Colon (tissue), 2 donors: ENCODE results near the gene CHAF1B.

Experiments
- FAIRE-seq: peaks from 2 replicates; lab custom pipeline; 2012; peaks lifted over from hg19 to GRCh38; lab: Jason Lieb, UNC
- donor health status: control.
- donor health status: control.

The CHAF1B gene

GRCh38 chr21:36463991-36464390, 78.8 kb downstream of the CHAF1B start:
- no peak for FAIRE-seq

DNA sequence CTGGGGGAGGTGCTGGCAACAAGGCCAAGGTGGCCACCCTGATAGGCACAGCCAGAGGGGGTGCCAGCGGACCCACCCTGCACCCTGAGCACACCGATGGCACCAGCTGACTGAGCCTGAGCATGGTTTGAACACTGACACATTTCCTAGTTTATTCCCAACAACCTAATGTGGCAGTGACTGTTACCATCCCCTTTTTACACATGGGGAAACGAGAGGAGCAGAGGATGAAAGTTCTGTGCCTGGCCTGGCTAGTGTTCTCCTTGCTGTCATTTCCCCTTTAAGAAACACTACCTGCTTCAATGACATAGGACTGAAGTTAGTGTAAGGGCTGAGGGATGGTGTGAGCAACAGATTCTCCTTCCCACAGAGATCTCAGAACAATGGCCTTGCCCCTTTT, 79.4 kb downstream of the CHAF1B start:
- no peak for FAIRE-seq

DNA sequence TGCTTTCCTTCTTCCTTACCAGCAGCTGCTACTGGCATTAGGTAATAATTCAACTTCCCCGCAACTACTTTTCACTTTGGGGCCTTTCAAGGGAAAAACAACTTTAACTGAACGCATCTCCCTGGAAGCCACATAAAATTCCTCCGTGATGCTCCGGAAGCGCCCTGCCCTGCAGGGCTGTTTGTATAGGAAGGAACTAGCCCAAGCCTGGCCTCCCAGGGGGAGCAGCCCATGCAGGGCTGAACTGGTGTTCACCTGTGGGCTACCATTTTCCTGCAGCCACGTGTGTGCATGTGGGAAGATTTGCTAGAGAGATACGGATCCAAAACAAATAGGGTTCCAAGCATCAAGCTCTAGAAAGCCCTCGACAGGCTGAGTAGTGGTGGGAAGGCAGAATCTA, 80.3 kb downstream of the CHAF1B start:
- no peak for FAIRE-seq

- FAIRE-seq, result no peak
Observed at GRCh38 chr21:36466061-36466511, 80.9 kb downstream of the CHAF1B start.
